ENCODE data around the gene YEATS4. TPM values are rescaled to one million over a fixed set of nuclear protein-coding genes. Genes with fewer than 3 reads are reported as not detected.

Gene YEATS4
- total RNA-seq, 1 donor from 2014 or later: 4.5 TPM

DNA sequence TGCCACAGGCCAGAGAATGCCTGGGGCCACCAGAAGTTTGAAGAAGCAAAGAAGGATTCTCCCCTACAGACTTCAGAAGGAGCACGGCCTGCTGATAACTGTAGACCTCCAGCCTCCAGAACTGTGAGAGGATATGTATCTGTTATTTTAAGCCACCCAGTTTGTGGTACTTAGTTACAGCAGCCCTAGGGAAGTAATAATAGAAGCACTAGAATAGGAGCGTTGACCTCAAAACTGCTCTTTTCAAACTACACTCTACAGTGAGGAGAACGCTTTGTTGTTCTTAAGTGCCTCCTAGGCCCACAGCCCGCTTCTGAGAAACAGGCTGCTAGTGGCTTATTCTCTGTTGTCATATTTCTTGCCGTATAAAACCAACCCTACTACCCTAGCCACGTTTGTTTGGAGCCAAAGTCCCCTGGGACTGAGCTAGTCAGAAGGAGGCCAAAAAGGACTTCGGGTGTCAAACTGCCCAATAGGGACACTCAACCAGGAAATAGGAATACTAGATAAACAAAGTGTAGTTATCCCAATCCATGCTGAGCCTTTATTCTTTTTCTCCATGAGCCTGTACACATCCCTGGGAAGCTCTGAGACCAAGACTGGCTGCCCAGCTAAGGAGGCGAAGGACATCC lies 72.2 kb downstream of the YEATS4 start:
- no peak for DNase-seq (ENCODE audit: low spot score)

DNA sequence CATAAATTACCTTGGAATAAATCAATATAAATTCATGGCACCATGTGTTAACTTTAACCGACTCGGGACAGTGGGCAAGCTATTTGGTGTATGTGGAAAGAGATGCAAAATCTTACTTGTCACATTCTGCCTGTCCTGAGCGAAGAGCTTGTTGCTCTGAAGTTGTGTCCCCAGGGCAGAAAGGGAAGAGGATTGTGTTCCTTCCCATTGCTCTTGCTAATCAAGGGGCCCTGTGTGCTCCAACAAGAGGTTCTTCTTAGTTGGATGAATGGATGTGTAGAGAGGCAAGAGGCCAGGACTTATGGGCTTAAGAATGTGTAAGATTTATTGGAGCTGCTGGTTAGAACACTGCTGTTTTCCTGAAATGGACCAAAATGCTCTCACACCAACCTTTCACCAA lies 74.1 kb downstream of the YEATS4 start:
- DNase-seq (ENCODE audit: low spot score): no peak

DNA sequence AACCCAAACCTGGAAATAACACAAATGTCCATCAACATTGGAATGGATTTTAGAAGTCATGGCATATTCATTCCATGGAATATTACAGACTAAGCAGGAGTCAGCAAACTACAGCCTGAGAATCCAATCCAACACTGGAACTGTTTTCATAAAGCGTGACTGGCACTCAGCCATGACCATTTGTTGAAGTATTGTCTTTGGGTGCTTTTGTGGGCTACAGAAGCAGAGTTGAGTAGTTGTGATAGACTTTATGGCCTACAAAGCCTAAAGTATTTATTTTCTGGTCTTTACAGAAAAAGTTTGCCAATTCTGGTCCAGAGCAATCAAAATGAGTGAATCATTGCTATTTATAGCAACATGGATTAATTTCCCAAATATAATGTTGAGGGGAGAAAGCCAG lies 76.1 kb downstream of the YEATS4 start:
- DNase-seq (ENCODE audit: low spot score): no peak

DNA sequence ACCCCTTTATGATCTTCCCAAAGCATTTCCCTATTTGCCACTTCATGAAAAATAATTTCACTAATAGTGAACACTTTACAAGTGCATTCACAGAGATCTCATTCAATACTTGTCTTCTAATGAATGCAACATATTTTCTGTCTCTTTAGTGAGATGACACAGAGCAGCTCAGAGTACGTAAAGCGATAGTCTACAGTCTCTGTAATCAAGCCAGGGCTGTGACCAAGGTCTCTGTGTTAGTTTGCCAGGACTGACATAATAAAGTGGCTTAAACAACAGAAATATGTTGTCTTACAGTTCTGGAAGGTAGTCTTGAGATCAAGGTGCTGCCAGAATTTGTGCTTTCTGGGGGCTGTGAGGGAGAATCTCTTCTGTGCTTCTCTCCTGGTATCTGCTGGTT lies 77.5 kb downstream of the YEATS4 start:
- DNase-seq (ENCODE audit: low spot score): no peak

GRCh38 chr12:69438539-69438938 lies 79.0 kb downstream of the YEATS4 start:
- DNase-seq (ENCODE audit: low spot score): no peak

- DNase-seq (ENCODE audit: low spot score): no peak
These were observed 80.5 kb downstream of the YEATS4 start for GRCh38 chr12:69440016-69440415.

Other genes with a start within 250 kb of the YEATS4 start
- 44.7 TPM for gene CPSF6, start 120.2 kb upstream of the YEATS4 start, total RNA-seq
- gene LYZ, start 11.4 kb upstream of the YEATS4 start, total RNA-seq: 81.9 TPM
- 37.8 TPM for gene FRS2, start 110.6 kb downstream of the YEATS4 start, total RNA-seq
- 154 TPM for gene CCT2, start 225.7 kb downstream of the YEATS4 start, total RNA-seq

Data from mesenteric fat pad (tissue), 1 donor.